ENCODE data around the gene NPB.

DNA sequence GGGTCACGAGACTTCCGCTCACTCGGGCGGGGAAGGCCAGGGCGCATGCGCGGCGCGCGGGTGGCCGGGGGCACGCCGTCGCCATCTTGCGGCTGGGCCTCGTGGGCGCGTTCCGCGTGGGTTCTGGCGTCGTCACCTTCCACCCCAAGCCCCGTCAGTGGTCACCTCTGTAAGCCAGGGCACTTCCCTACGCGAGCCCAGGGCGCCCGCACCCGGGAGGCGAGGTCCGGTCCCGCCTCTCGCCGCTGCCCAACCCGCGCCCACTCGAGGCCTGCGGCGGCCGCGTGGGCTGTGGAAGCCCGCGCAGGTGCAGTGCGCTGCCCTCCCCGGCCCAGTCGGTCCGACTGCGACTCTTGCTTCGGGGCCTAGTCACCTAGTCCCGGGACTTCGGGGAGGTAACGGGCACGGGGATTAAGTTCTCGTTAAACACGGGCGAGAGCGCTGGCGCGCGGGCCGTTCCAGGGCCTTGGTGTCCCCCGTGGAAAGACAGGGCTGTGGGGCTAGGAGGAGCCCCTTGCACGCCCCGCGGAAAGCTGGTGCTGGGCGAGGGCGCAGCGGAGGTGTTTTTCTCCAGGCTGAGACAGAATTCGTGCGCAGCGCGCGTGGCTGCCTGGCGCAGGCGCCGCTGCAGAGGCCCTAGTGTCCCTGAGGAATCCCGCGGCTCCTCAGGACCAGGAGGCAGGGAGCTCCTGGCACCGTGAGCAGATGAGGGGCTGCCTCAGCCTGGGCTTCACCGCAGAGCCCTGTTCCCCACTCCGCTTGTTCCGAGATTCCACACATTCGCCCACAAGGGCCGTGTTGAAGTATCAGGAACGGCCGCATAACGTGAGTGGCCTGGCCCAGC, 30.4 kb upstream of the NPB start:
- TF ChIP-seq POLR2AphosphoS5 (IDR thresholded peaks at IDR 0.05) (peak; percentile 93), EP300 (conservative IDR thresholded peaks at IDR 0.05; ENCODE audit: poor library complexity, severe bottlenecking) (peak; percentile 79)
- TF ChIP-seq, protein P1, sequence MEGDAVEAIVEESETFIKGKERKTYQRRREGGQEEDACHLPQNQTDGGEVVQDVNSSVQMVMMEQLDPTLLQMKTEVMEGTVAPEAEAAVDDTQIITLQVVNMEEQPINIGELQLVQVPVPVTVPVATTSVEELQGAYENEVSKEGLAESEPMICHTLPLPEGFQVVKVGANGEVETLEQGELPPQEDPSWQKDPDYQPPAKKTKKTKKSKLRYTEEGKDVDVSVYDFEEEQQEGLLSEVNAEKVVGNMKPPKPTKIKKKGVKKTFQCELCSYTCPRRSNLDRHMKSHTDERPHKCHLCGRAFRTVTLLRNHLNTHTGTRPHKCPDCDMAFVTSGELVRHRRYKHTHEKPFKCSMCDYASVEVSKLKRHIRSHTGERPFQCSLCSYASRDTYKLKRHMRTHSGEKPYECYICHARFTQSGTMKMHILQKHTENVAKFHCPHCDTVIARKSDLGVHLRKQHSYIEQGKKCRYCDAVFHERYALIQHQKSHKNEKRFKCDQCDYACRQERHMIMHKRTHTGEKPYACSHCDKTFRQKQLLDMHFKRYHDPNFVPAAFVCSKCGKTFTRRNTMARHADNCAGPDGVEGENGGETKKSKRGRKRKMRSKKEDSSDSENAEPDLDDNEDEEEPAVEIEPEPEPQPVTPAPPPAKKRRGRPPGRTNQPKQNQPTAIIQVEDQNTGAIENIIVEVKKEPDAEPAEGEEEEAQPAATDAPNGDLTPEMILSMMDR (IDR thresholded peaks at IDR 0.05; ENCODE audit: poor library complexity, severe bottlenecking), result peak; percentile 63
